GM19395 (cell line): ENCODE measurements around the gene KAT2B.
"Not testable (repeated sequence)": the region's sequence is repeated elsewhere in the genome, so short reads cannot be mapped to it uniquely, and the experiment has no call there.

Experiments used
- ATAC-seq: cut with Tn5 transposase; IDR thresholded peaks from one replicate; pipeline ENCODE4 v1.9.1; 2021; ENCODE audit warnings: mild to moderate bottlenecking, moderate library complexity; ENCODE audit not compliant: unreplicated experiment

Gene KAT2B

DNA sequence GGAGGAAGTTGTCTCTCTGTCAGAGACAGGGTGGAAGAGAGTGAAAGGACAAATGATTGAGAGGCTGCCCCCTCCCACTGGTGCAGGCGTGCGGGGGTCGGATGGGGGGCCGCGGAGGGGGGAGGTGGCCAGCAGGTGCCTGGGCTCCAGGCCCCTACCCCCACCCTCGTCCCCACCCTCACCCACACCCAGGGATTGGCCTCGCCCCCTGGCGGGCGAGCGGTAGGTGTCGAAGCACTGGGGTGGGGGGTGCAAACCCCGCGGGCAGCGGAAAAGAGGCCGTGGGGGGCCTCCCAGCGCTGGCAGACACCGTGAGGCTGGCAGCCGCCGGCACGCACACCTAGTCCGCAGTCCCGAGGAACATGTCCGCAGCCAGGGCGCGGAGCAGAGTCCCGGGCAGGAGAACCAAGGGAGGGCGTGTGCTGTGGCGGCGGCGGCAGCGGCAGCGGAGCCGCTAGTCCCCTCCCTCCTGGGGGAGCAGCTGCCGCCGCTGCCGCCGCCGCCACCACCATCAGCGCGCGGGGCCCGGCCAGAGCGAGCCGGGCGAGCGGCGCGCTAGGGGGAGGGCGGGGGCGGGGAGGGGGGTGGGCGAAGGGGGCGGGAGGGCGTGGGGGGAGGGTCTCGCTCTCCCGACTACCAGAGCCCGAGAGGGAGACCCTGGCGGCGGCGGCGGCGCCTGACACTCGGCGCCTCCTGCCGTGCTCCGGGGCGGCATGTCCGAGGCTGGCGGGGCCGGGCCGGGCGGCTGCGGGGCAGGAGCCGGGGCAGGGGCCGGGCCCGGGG lies at the start of gene KAT2B:
TSS of gene KAT2B (plus strand) at position 682 of the 783 bp plus-strand sequence. CDS start at position 714, 32 bp downstream.
- ATAC-seq, result peak; percentile 50

DNA sequence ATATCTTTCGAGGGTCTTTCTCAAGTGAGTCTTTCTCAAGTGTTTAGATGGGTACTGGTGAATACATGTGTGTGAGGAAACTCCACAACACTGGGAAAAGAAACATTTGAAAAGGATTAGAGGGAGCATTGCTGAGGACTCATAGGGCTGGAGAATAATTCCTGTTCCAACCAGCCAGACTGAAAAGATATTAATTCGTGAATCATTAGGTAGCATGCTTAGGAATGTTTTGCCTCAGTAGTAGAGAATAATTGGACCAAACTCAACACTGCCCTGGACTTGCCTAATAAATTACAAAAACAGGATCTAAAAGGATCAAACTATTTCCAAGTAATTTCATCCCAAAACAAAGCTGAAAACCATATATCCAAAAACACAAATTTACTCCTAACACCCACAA lies 45.5 kb upstream of the KAT2B start:
- ATAC-seq, result no peak

DNA sequence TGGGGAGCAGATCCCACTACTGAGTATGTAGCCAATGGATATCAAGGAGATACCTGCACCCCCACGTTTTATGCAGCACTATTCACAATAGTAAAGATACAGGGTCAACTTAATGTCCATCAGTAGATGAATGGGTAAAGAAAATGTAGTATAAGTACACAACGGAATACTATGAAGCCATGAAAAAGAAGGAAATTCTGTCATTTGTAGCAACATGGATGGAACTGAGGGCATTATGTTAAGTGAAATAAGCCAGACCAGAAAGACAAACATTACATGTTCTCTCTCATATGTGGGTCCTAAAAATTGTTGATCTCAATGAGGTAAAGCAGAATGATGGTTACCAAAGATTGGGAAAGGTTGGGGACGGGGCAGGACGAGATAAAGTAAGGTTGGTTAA lies 42.7 kb upstream of the KAT2B start:
- no peak for ATAC-seq

GRCh38 chr3:20001932-20002331 lies 38.3 kb upstream of the KAT2B start:
- no peak for ATAC-seq

DNA sequence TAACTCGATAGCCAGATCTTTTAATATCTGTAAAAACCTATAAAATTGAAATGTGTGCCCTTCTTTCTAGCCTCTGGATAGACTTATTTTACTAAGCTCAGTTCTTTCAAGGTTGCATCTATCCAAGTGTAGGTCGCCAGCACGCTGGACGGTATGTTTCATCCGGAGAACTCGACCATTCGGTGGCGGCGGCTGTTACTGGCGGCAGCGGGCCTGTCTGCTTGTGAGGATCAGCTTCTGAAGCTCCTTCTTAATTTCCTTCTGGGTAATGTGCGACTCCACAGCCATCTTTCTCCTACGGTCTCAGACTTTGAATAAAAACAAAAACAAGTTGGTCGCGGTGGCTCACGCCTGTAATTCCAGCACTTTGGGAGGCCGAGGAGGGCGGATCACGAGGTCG lies 32.3 kb upstream of the KAT2B start:
- no peak for ATAC-seq

DNA sequence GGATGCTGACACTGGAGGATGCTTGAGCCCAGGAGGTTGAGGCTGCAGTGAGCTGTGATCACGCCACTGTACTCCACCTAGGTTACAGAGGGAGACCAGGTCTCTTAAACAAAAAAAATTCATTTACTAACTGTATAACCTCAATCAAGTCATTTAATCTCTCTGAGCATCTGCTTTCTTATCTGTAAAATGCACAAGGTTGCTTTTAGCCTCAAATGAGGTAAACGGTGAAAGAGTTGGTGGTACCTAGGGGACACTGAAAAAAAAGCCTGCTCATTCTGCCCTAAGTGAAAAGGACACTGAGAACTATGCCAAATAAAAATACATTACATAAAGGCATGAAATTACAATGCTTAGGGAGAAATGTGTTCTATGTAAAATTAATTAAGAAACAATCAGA lies 31.6 kb upstream of the KAT2B start:
- ATAC-seq, result no peak

DNA sequence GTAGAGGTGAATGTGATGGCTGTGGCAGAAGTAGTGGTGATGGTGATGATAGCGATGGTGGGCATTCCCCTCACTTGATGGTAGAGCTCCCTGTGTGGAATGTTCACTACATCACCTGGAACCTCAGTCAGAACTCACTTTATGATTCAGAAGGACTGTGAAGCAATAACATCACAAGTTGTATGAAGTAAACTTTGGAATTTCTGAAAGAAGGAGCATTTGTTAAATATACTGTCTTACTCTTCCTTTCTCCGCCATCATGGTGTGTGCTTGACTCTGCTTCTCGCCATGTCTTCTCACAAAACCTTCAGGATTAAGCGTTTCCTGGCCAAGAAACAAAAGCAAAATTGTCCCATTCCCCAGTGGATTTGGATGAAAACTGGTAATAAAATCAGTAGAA lies 28.1 kb upstream of the KAT2B start, which contains the start of gene PP2D1:
TSS of gene PP2D1 (minus strand) at position 101 of the 400 bp plus-strand sequence. CDS start 192 bp downstream, outside the sequence.
- ATAC-seq, result no peak

- no peak for ATAC-seq
Observed at GRCh38 chr3:20013396-20013795, 26.9 kb upstream of the KAT2B start.

DNA sequence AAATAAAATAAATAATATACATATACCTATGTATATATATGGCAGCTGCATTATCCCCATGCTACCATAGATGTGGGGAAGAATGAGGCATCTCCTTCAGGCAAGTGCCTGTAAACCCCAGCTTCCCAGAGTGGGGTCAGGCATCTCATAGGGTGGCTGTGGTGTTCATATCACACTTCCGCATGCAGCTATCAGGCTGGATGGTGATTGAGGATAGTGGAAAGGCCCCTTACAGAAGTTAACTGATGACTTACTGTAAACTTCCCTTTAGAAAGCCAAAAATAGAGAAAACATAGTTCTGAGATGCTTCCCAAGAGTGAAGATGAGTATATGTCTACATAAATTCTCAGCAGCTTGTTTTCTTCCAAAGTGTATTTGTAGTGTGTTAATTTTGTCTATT lies 24.7 kb upstream of the KAT2B start:
- no peak for ATAC-seq

GRCh38 chr3:20016076-20016475 lies 24.2 kb upstream of the KAT2B start:
- ATAC-seq, result not testable (repeated sequence)

- no peak for ATAC-seq
Observed at GRCh38 chr3:20022954-20023622, 17.2 kb upstream of the KAT2B start.

- ATAC-seq, result no peak
Observed at GRCh38 chr3:20023623-20024405, 16.4 kb upstream of the KAT2B start.

DNA sequence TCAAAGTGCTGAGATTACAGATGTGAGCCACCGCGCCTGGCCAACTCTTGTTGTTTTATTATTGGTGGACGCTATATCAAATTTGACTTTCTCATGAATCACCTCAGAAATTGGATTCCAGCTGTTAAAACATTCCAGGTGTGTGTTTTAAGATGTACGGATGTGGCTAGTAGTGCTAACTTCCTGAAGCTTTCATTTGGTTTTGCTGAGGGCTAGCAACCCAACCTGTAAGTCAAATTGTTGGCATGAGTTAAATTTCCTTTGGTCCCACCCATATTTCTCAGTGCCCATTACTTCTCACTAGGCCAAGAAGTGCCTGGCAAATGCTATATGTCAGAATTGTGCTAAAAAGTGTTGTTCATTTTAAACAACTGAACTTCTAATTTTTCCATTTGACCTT lies 13.1 kb upstream of the KAT2B start:
- ATAC-seq, result no peak

DNA sequence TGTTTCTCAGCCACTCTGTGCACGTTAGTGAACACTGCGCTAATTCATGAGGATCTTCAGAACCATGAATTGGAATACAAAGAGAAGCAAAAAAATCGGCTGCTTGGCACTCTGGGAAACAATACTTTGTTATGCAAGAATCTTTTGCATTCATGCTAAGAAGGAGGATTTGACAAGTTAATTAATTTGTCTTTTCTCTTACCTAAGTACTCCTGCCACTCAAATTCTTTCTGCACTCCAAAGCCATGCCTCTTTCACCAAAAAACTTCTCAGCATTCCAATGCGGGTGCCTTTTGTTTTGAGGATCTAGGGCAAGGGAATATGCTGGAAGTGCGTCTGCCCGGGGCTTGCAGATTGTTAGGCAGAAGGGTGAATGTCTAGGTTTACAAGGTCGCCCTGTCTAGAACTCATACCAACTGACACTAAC lies 11.3 kb upstream of the KAT2B start:
- ATAC-seq, result no peak

GRCh38 chr3:20031939-20032338 lies 8.3 kb upstream of the KAT2B start:
- ATAC-seq, result not testable (repeated sequence)

DNA sequence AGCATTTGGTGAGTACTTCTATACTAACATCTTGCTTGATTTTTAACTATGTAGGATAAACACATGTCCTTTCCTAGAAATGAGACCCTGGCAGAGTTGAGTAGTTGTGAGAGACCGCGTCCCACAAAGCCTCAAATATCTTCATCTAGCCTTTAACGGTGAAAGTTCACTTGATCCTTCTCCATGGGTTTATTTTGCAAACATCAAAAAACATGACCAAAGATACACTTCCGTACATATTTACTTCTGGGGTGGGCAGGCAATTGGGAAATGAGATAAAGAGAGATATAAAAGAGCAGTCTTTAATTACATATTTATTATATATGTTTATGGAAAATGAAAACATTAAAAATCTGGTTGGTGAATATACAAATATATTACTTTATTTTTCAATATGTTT lies 5.2 kb upstream of the KAT2B start:
- ATAC-seq, result no peak

DNA sequence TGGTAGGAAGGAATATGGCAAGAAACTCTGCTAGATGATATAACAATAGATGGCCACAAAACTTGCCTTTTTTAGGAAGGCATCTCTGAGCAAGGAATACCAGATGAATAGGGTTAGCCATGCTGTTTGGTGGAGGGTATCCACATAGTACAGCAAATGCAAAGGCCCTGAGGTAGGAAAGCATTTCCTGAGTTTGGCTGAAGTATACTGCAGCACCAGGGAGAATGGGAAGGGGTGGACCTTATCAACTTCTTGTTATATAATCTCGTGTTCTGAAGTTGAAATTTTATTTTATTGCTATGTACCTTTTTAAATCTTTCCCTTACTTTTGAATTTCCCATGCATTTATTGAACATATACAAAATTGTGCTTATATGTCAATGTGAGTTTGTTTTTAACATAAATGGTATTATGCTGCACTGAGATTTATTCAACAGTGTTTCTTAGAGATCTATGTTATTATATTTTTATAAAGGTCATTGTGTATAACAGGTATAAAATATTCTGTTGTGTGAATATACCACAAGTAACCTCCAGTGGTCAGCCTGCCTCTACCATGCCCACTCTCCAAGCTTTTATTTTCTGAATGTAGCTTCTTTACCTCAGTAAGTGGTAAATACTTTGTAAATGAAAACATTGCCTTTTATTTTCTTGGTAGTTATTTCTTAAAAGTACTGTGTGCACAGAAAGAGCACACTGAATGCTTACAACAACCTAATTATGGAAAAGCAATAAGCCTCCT lies 2.8 kb upstream of the KAT2B start:
- no peak for ATAC-seq

- no peak for ATAC-seq
Observed at GRCh38 chr3:20038699-20039465, 1.4 kb upstream of the KAT2B start.

GRCh38 chr3:20039466-20039764 lies 831 bp upstream of the KAT2B start:
- ATAC-seq, result no peak

- peak; percentile 48 for ATAC-seq
Observed at GRCh38 chr3:20040548-20041196, 426 bp downstream of the KAT2B start.
